IPS-11a (cell line): ENCODE results near the gene GPSM3.
A peak's percentile ranks its signal among the peaks of the same experiment; 100 is the strongest.

ENCODE experiments used
- H3K4me3 ChIP-seq: one replicate; pipeline ENCODE4 v1.5.1; 2013; ENCODE audit warnings: low read depth, low read length, control low read depth

Gene GPSM3

GRCh38 chr6:32175711-32176475 is 16.6 kb downstream of the GPSM3 start, which contains the start of gene AGPAT1:
Gene AGPAT1 (minus strand): TSS chr6:32176084. CDS start chr6:32171496, 4,588 bp downstream.
- peak within 1 kb of the TSS; percentile 77 for H3K4me3 ChIP-seq

GRCh38 chr6:32175322-32175710 is 17.1 kb downstream of the GPSM3 start:
- peak overlapping the region; percentile 77 for H3K4me3 ChIP-seq

GRCh38 chr6:32174416-32174815 is 18.0 kb downstream of the GPSM3 start:
- no peak overlapping the region for H3K4me3 ChIP-seq

DNA sequence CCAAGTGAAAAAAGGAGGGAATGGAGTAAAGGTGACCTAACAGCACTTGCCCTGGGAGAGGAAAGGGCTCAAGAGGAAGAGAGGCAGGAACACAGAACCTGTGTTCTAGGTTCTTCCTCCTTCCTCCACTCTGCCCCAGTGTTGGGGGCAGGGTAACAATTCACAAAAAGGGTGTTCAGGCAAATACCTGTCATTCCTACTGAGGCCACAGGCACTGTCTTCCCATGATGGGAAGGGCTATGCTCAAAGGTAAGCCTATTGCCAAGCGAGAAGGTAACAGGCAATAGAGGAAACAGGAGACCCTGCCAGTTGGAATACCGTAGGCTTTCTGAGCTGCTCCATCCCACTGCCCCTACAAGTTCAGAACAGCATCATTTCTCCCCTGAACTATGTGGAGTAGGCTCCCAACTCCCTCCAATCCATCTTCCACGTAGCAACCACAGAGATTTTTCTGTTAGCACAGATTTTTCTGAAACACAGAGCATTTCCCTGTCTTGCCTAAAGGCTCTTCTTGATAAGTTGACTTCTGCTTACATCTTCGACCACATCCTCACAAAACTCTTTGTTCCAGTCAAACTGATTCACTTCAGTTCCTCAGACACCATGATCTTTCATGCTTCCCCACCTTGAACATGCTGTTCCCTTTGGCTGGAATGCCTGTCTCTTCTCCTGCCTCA is 19.3 kb downstream of the GPSM3 start:
- H3K4me3 ChIP-seq: no peak overlapping the region

DNA sequence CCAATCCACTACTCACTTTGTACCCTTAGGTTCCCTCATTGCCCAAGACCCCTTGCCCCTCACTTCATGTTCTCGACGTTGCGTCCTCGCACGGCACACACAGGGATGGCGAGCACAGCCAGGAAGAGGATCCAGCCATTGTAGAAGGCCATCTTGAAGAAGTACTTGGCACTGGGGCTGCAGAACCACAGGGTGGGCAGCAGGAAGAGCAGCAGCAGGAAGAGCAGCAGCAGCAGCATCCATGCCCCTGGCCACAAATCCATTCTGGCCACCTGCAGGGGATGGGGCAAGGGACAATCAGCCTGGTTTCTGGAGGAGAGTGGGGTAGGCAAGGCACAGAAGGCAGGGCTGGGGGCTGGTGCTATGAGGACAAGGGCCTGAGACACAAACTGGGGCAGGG is 21.2 kb downstream of the GPSM3 start:
- no peak overlapping the region for H3K4me3 ChIP-seq

GRCh38 chr6:32170294-32170693 is 22.1 kb downstream of the GPSM3 start:
- H3K4me3 ChIP-seq: no peak overlapping the region

DNA sequence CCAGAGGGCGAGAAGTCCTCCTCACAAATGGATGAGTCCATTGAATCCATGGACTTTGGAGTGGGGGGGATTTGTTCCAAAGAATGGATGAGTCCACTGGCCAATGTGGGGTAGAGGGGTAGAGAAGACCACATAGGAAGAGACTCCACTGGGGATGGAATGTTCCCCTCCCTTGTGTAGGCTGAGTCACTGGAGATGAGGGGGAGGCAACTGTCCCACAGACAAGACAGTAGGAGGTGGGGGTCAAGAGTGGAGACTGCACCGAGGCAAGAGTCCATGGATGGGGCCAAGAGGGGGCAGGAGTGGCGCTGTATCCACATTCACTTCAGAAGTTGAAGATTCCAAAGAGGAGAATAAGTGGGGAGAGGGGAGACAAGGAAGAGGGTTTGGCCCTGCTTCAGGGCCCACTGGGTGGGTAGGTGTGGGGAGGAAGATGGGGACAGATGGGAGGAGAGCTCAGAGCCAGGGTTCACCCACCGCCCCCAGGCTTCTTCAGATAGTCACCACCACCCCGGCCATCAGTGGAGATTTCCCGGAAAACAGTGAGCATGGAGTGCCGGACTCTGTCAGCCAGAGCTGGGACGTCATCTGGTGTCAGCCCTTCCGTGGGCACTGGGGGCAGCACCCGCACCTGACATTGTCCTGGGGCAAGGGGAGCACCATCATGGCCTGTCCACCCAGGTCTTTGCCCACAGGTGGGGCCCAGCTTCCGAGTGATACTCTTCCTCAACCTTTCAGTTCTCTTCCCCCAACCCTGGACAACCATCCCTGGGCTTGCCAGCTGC is 23.4 kb downstream of the GPSM3 start:
- no peak overlapping the region for H3K4me3 ChIP-seq

DNA sequence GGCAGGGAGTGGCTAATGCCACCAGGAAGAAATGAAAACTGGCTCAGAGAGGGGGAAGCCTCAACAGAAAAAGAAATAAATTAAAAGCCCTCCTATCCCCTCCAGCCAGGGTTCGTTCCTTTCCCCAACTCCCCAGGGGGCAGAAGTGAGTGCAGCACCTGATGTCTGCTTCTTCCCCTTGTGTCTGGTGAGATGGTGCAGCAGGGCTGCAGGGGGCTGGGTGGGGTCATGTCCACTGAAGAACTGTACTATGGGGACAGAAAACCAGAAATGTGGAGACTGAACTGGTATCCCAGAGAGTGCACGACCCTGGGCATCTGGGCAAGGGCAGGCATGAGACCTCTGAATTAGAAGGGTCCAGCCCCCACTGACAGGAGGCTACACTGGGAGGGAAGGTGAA is 24.1 kb downstream of the GPSM3 start:
- no peak overlapping the region for H3K4me3 ChIP-seq

GRCh38 chr6:32167761-32168262 is 24.6 kb downstream of the GPSM3 start:
- no peak overlapping the region for H3K4me3 ChIP-seq

DNA sequence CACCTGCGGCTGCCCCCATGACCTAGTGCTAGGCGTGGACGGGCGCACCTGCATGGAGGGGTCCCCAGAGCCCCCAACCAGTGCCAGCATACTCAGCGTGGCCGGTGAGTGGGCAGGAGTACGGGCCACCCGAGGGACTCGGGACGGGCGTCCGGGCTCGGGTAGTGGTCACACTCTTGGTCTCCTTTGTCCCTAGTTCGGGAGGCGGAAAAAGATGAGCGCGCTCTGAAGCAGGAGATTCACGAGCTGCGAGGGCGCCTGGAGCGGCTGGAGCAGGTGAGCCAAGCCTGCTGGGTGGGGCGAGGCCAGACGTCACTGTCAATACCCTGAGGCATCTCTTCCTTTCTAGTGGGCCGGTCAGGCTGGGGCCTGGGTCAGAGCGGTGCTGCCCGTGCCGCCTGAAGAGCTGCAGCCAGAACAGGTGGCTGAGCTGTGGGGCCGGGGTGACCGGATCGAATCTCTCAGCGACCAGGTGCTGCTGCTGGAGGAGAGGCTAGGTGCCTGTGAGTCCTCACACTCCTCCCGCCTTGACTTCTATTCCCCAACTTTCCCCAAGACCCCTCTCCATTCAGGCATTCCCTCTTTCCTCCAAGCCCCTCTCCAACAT is 25.2 kb downstream of the GPSM3 start:
- no peak overlapping the region for H3K4me3 ChIP-seq

GRCh38 chr6:32166411-32167061 is 25.9 kb downstream of the GPSM3 start:
- no peak overlapping the region for H3K4me3 ChIP-seq

- H3K4me3 ChIP-seq: no peak within 1 kb of the TSS
Observed at GRCh38 chr6:32164295-32164694, 28.1 kb downstream of the GPSM3 start, which contains the start of gene EGFL8. Gene EGFL8 (plus strand): TSS chr6:32164595. CDS start chr6:32166166, 1,571 bp downstream.

DNA sequence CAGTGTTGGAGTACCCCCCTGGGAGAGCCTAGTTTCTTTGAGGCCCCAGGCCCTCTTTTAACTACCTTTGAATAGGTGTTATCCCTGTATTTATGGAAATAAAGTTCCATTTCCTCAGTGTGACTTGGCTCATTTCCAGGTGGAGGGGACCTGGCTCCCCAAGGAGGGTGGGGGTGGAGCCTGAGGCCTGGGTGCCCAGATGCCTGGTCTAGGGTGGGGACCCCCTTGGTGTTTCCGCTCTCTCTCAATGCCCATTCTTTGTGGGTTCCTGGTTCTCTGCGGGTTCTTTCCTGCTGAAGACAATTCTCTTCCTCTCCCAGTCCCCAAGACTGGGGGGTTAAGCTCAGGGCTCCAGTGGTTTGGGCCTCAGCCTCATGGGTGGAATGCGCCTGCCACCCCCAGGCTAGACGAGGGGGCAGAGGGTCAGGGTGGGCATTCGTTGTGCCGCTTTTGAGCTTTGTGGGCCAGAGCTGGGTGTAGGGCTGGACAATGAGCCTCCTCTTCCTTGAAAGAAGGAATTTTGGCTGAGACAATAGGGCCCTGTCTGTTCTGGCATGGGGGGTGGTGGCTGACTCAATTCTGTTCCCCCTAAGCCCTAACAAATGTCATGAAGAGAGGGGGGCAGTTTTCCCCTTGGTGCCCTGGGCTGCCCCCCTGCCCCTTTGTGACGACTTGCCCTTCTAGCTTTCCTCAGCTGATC is 28.7 kb downstream of the GPSM3 start:
- H3K4me3 ChIP-seq: no peak overlapping the region

DNA sequence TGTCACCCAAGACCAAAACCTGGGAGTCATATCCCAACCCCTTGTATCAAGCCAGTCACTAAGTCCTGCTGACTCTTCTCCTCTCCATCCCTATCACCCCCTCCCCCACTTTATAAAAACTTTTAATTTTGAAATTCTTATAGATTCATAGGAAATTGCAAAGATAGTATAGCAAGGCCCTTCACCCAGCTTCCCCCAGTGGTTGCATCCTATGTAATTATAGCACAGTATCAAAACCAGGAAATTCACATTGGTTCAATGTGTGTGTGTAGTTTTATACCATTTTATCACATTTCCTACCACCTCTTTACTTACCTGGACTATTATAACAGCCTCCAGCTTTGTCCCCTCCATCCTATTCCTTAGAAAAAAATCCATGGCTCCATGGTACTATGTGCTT is 34.4 kb downstream of the GPSM3 start:
- no peak overlapping the region for H3K4me3 ChIP-seq

GRCh38 chr6:32156891-32157290 is 35.6 kb downstream of the GPSM3 start:
- no peak overlapping the region for H3K4me3 ChIP-seq

DNA sequence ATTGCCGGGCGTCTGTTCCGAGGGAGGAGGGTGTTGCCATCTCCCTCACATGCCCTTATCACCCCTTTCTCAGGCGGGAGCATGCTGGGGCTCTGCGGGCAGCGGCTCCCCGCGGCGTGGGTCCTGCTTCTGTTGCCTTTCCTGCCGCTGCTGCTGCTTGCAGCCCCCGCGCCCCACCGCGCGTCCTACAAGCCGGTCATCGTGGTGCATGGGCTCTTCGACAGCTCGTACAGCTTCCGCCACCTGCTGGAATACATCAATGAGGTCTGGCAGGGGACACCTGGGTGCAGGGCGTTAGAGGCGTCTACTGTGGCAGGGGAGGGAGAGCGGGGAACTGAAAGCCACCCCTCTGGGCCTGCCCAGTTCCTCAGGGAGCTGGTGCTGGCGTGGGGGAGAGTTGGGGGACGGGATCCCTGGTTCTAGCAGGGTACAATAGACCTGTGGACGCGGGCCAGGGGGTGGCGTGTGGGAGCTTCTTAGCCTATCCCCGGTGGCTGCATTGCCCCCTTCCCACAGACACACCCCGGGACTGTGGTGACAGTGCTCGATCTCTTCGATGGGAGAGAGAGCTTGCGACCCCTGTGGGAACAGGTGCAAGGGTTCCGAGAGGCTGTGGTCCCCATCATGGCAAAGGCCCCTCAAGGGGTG is 37.8 kb downstream of the GPSM3 start:
- H3K4me3 ChIP-seq: peak overlapping the region; percentile 93

DNA sequence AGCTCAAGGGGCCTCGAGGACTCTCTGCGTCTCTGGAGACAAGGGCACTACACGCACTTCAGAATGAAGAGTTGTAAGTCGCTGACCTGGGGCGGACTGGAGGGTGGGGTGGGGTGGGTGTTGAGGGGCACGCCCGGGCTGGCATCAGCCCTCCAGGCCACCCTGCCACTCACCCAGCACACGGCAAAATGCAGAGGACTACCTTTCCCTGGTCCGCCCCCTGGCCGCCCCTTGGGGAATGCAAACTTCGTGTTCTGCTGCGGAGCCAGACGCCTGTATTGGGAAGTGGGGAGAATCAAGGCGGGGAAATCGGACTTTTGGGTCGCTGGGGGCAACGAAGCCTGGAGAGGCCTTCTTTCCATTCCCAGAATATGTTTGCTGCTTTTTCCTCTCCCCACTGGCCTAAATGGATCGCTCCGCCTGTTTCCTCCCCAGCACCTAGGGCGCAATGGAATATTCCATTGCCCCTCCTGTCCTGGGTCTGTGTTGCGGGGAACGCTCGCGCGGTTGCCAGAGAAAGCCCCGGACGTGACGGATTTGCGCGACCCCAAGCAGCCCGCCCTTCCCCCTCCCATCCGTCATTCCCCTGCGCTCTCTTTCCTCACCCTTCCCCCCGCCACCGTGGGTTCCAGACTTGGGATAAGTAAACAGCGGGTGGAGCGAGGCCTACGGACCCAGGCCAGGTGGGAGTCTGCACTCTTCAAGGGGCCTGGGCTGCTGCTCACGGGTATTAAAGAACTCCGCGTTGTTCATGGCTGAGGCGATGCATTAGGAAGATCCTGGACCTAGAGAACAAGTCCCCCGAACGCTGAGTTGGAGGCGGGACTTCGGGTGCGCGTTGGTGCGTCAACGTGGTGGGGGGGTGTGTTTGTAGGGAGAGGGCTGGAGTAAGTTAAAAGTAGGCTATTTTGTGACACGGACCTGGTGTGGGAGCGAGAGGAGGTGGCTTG is 38.6 kb downstream of the GPSM3 start, which contains the start of gene PPT2:
Gene PPT2 (plus strand): TSS at position 578 of the 950 bp plus-strand sequence. CDS start 454 bp downstream, outside the sequence.
- peak within 1 kb of the TSS; percentile 93 for H3K4me3 ChIP-seq
